IMR-90 (cell line): ENCODE measurements around the gene TINCR. TPM values are rescaled to one million over a fixed set of nuclear protein-coding genes. Genes with fewer than 3 reads are reported as not detected.

Experiments
- ATAC-seq: fragments of 200-7000 bp; cut with Tn5 transposase; 2 replicates; pipeline ENCODE4 v1.9.1; 2020; ENCODE audit warnings: low read depth, mild to moderate bottlenecking, moderate library complexity
- BruUV-seq: library from RNA; stranded (reverse); fragments of 400-500 nt; replicated peaks from 2 replicates; lab custom pipeline; 2021; lab: Mats Ljungman, UMichigan
- CTCF ChIA-PET: fragments of 300-600 bp; formaldehyde crosslinking; extraction: SDS; loops from one replicate; lab custom pipeline; 2021; ENCODE audit warnings: antibody characterized with exemption; lab: Yijun Ruan, JAX
- POLR2A ChIA-PET: fragments of 300-600 bp; sonication (Branson Sonifier 250); formaldehyde crosslinking; loops from one replicate; lab custom pipeline; 2022; ENCODE audit warnings: antibody characterized with exemption; ENCODE audit not compliant: unreplicated experiment; lab: Charles Lee
- DNase-seq: peaks from one replicate; pipeline ENCODE4 v3.0.0; 2013
- H2AFZ ChIP-seq: replicated peaks from 2 replicates; pipeline ENCODE3; 2013; ENCODE audit warnings: low read length, mild to moderate bottlenecking; ENCODE audit not compliant: poor library complexity
- H2AK5ac ChIP-seq: 2 replicates; pipeline ENCODE4 v1.6.1; 2013; ENCODE audit warnings: low read depth, low read length, inconsistent platforms
- H2AK9ac ChIP-seq: replicated peaks from 2 replicates; pipeline ENCODE3; 2013; ENCODE audit warnings: mild to moderate bottlenecking, low read depth, low read length, moderate library complexity; ENCODE audit not compliant: poor library complexity
- H2BK120ac ChIP-seq: 2 replicates; pipeline ENCODE4 v1.6.1; 2013; ENCODE audit warnings: low read depth, low read length, inconsistent platforms
- H2BK15ac ChIP-seq: 3 replicates; pipeline ENCODE4 v1.6.1; 2013; ENCODE audit warnings: low read depth, low read length, inconsistent platforms
- H2BK20ac ChIP-seq: 2 replicates; pipeline ENCODE4 v1.6.1; 2013; ENCODE audit warnings: low read depth, mild to moderate bottlenecking, inconsistent platforms, low read length, moderate library complexity
- H2BK5ac ChIP-seq: 2 replicates; pipeline ENCODE4 v1.6.1; 2013; ENCODE audit warnings: mild to moderate bottlenecking, low read depth, low read length, inconsistent platforms; ENCODE audit not compliant: poor library complexity, severe bottlenecking
- H3K14ac ChIP-seq: replicated peaks from 2 replicates; pipeline ENCODE4 v1.6.1; 2013; ENCODE audit warnings: low read depth, low read length, inconsistent platforms
- H3K18ac ChIP-seq: 2 replicates; pipeline ENCODE4 v1.6.1; 2013; ENCODE audit warnings: low read depth, low read length, control low read depth
- H3K23ac ChIP-seq: 2 replicates; pipeline ENCODE4 v1.6.1; 2013; ENCODE audit warnings: low read depth, low read length, inconsistent platforms
- H3K27ac ChIP-seq: 2 replicates; pipeline ENCODE4 v1.5.1; 2013; ENCODE audit warnings: mild to moderate bottlenecking, control low read depth, low read length; ENCODE audit not compliant: insufficient read depth
- H3K27me3 ChIP-seq: 2 replicates; pipeline ENCODE4 v1.6.1; 2013; ENCODE audit warnings: low read length; ENCODE audit not compliant: control insufficient read depth, insufficient read depth
- H3K36me3 ChIP-seq: 2 replicates; pipeline ENCODE4 v1.6.1; 2013; ENCODE audit warnings: low read length, mixed read lengths; ENCODE audit not compliant: control insufficient read depth, insufficient read depth
- H3K4ac ChIP-seq: 2 replicates; pipeline ENCODE4 v1.6.1; 2013; ENCODE audit warnings: low read depth, low read length, inconsistent platforms
- H3K4me1 ChIP-seq: 2 replicates; pipeline ENCODE4 v1.6.1; 2013; ENCODE audit warnings: low read length, mixed read lengths; ENCODE audit not compliant: control insufficient read depth, insufficient read depth
- H3K4me2 ChIP-seq: 2 replicates; pipeline ENCODE4 v1.6.1; 2013; ENCODE audit warnings: low read depth, mild to moderate bottlenecking, control low read depth, low read length, moderate library complexity
- H3K4me3 ChIP-seq: 2 replicates; pipeline ENCODE4 v1.5.1; 2013; ENCODE audit warnings: low read depth, mild to moderate bottlenecking, control low read depth, low read length, moderate library complexity; ENCODE audit not compliant: insufficient read depth
- H3K56ac ChIP-seq: 2 replicates; pipeline ENCODE4 v1.6.1; 2013; ENCODE audit warnings: low read length, inconsistent platforms; ENCODE audit not compliant: insufficient read depth; ENCODE audit errors: extremely low read depth
- H3K79me1 ChIP-seq, 2 experiments: 2 replicates each; pipeline ENCODE4 v1.6.1; 2013; ENCODE audit warnings: low read length in 2 of 2, inconsistent platforms in 1 of 2, low read depth in 1 of 2
- H3K9ac ChIP-seq: 2 replicates; pipeline ENCODE4 v1.6.1; 2013; ENCODE audit warnings: low read depth, low read length, control low read depth
- H3K9me1 ChIP-seq: 2 replicates; pipeline ENCODE4 v1.6.1; 2013; ENCODE audit warnings: low read length, inconsistent platforms; ENCODE audit not compliant: insufficient read depth
- H3K9me3 ChIP-seq: 2 replicates; pipeline ENCODE4 v1.6.1; 2013; ENCODE audit warnings: low read length; ENCODE audit not compliant: control insufficient read depth, insufficient read depth
- H4K20me1 ChIP-seq: 2 replicates; pipeline ENCODE4 v1.6.1; 2013; ENCODE audit warnings: low read length, inconsistent platforms; ENCODE audit not compliant: insufficient read depth
- H4K5ac ChIP-seq: 2 replicates; pipeline ENCODE4 v1.6.1; 2013; ENCODE audit warnings: mild to moderate bottlenecking, low read depth, low read length, control low read depth
- H4K8ac ChIP-seq, 2 experiments: 2 replicates each; pipeline ENCODE4 v1.6.1; 2013; ENCODE audit warnings: low read depth in 2 of 2, low read length in 2 of 2, control low read depth in 1 of 2, inconsistent platforms in 1 of 2
- H4K91ac ChIP-seq: 2 replicates; pipeline ENCODE4 v1.6.1; 2013; ENCODE audit warnings: low read depth, low read length, inconsistent platforms; ENCODE audit not compliant: insufficient read depth
- CEBPB ChIP-seq: IDR thresholded peaks from 2 replicates; pipeline ENCODE4 v1.6.1; 2012; ENCODE audit warnings: low read depth, low read length, improper control_type of control experiment
- FOS ChIP-seq: fragments of 150-350 bp; IDR thresholded peaks from 2 replicates; pipeline ENCODE4 v1.6.1; 2016; ENCODE audit warnings: low read depth, low read length
- MAZ ChIP-seq: IDR thresholded peaks from 2 replicates; pipeline ENCODE4 v1.6.1; 2012; ENCODE audit warnings: low read depth, mild to moderate bottlenecking, low read length, improper control_type of control experiment, moderate library complexity, borderline replicate concordance
- MXI1 ChIP-seq: IDR thresholded peaks from 2 replicates; pipeline ENCODE4 v1.6.1; 2012; ENCODE audit warnings: low read depth, mild to moderate bottlenecking, low read length, moderate library complexity, borderline replicate concordance
- POLR2A ChIP-seq: IDR thresholded peaks from 2 replicates; pipeline ENCODE4 v1.6.1; 2012; ENCODE audit warnings: mild to moderate bottlenecking, low read depth, low read length
- RAD21 ChIP-seq: IDR thresholded peaks from 2 replicates; pipeline ENCODE4 v1.6.1; 2012; ENCODE audit warnings: low read length, improper control_type of control experiment
- RCOR1 ChIP-seq: IDR thresholded peaks from 2 replicates; pipeline ENCODE4 v1.6.1; 2012; ENCODE audit warnings: mild to moderate bottlenecking, low read length, improper control_type of control experiment; ENCODE audit not compliant: insufficient replicate concordance
- WGBS, 2 experiments: methylation state at CpG; one replicate each; pipeline versions ENCODE4 v1.1.5 to v1.1.7; 2013; ENCODE audit warnings: missing lambda C conversion rate in 2 of 2; ENCODE audit not compliant: insufficient read length in 1 of 2; ENCODE audit errors: extremely low coverage in 2 of 2; 5-methylcytosine and 5-hydroxymethylcytosine counted together
- dilution Hi-C: fragments of 300-500 bp; cut with HindIII; formaldehyde crosslinking; loops from one replicate; pipeline ENCODE4 v1.14.3; 2018; ENCODE audit warnings: low sequenced_read_pairs; ENCODE audit not compliant: unreplicated experiment
- in situ Hi-C: fragments of 300-500 bp; cut with MboI; formaldehyde crosslinking; loops from 3 replicates; pipeline ENCODE4 v1.14.3; 2019; ENCODE audit warnings: low sequenced_read_pairs, inconsistent platforms, mixed read lengths
- intact Hi-C: fragments of 100-400 bp; cut with micrococcal nuclease; formaldehyde crosslinking; loops from 2 replicates; pipeline ENCODE4 v1.10.0; 2022
- polyA plus RNA-seq, 3 experiments: library from polyadenylated mRNA; depleted of rRNA; stranded (reverse); fragments of >200 nt; gene quantifications; 2 replicates each; pipeline ENCODE4 v1.2.3, GENCODE V29; 2012; ENCODE audit warnings: low replicate concordance in 1 of 3
- total RNA-seq: library from RNA; depleted of rRNA; stranded (reverse); fragments of >200 nt; gene quantifications from 2 replicates; pipeline ENCODE4 v1.2.3, GENCODE V29; 2012
- TF ChIP-seq, protein P1 (sequence below): fragments of 150-350 bp; IDR thresholded peaks from 2 replicates; pipeline ENCODE4 v1.6.1; 2016; ENCODE audit warnings: low read depth, mild to moderate bottlenecking, low read length, moderate library complexity, borderline replicate concordance
- TF ChIP-seq, protein P2 (sequence below): fragments of 150-350 bp; IDR thresholded peaks from 2 replicates; pipeline ENCODE4 v1.6.1; 2017; ENCODE audit warnings: mild to moderate bottlenecking, antibody characterized with exemption, low read length, low read depth

The TINCR gene
- total and polyA plus RNA-seq, 2 of the 4 experiments (the other 2 are of a cell fraction) = 0.05 TPM; not detected in 1

DNA sequence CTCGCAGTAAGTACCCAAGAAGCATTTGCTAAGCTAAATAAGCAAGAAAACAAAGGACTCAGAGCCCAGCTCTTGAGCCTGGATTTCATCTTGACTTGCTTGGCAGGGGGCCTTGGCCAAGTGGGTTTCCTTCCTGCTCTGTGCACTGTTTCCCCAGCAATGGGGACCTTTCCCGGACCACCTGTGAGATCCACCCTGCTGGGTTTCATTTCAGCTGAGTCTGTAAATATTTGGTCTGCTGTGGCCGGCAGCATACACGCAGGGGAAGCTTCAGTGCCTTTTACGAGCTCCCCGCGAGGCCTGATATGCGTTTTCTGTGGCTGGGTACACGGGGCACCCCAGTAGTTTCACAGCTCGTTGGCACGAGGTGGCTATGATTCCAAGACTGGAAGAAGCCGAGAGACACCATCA, 12.4 kb upstream of the TINCR start:
- H2AK5ac ChIP-seq = no peak overlapping the region
- 7% methylated on average over 2 of the region's 12 CpGs; no CpG with 5 or more reads in 1 of the 2 experiments for WGBS, 2 experiments
- H2AK9ac ChIP-seq = no peak overlapping the region
- H3K36me3 ChIP-seq = peaks cover 5% of the 10 kb centered on the region; the same call in 1 of the 2 replicates
- H4K20me1 ChIP-seq = no peaks in the 10 kb centered on the region; the same call in 1 of the 2 replicates
- H3K9me3 ChIP-seq = no peaks in the 10 kb centered on the region
- no peak overlapping the region for H2BK120ac ChIP-seq
- no peak overlapping the region for H3K4me2 ChIP-seq
- H3K27ac ChIP-seq = no peak overlapping the region
- no peak overlapping the region for H3K23ac ChIP-seq
- TF ChIP-seq, protein P1, sequence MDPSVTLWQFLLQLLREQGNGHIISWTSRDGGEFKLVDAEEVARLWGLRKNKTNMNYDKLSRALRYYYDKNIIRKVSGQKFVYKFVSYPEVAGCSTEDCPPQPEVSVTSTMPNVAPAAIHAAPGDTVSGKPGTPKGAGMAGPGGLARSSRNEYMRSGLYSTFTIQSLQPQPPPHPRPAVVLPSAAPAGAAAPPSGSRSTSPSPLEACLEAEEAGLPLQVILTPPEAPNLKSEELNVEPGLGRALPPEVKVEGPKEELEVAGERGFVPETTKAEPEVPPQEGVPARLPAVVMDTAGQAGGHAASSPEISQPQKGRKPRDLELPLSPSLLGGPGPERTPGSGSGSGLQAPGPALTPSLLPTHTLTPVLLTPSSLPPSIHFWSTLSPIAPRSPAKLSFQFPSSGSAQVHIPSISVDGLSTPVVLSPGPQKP = no peak
- TF ChIP-seq POLR2A = no peak
- no peak for TF ChIP-seq FOS
- no peak for TF ChIP-seq RAD21
- no peak for TF ChIP-seq MAZ
- no peak for TF ChIP-seq RCOR1
- no peak for TF ChIP-seq MXI1
- TF ChIP-seq, protein P2, sequence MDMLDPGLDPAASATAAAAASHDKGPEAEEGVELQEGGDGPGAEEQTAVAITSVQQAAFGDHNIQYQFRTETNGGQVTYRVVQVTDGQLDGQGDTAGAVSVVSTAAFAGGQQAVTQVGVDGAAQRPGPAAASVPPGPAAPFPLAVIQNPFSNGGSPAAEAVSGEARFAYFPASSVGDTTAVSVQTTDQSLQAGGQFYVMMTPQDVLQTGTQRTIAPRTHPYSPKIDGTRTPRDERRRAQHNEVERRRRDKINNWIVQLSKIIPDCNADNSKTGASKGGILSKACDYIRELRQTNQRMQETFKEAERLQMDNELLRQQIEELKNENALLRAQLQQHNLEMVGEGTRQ = no peak
- no peak for TF ChIP-seq CEBPB
- in situ Hi-C loops = no loop called here
- dilution Hi-C loops = no loop called here
- no peak overlapping the region for H2AFZ ChIP-seq
- H2BK5ac ChIP-seq = no peak overlapping the region
- DNase-seq = no peak
- no peak overlapping the region for H2BK15ac ChIP-seq
- no peaks in the 10 kb centered on the region for H3K4me1 ChIP-seq
- H4K5ac ChIP-seq = no peak overlapping the region
- H3K9ac ChIP-seq = no peak overlapping the region
- POLR2A ChIA-PET = no interaction called here
- H3K4me3 ChIP-seq = no peak overlapping the region
- no TSS peak for BruUV-seq
- no peak for ATAC-seq
- H3K9me1 ChIP-seq = no peaks in the 10 kb centered on the region
- H3K4ac ChIP-seq = no peak overlapping the region
- no peak overlapping the region for H3K18ac ChIP-seq
- H2BK20ac ChIP-seq = no peak overlapping the region
- intact Hi-C loops = no loop called here
- H4K91ac ChIP-seq = no peak overlapping the region
- H4K8ac ChIP-seq = no peak overlapping the region
- no peaks in the 10 kb centered on the region for H3K79me1 ChIP-seq
- H3K27me3 ChIP-seq = no peaks in the 10 kb centered on the region
- no peak overlapping the region for H3K14ac ChIP-seq
- CTCF ChIA-PET = interaction anchor here (0.6 kb wide), 1 partner anchor 442 kb away, joined by 3 read pairs; no protein-coding TSS in a partner anchor
- H3K56ac ChIP-seq = no peak overlapping the region
